Measurements from ENCODE around the gene PKP1. TPM values are rescaled to one million over a fixed set of nuclear protein-coding genes. Genes with fewer than 3 reads are reported as not detected.

The PKP1 gene
- total and polyA plus RNA-seq, 4 experiments from 2014 or later = not detected

DNA sequence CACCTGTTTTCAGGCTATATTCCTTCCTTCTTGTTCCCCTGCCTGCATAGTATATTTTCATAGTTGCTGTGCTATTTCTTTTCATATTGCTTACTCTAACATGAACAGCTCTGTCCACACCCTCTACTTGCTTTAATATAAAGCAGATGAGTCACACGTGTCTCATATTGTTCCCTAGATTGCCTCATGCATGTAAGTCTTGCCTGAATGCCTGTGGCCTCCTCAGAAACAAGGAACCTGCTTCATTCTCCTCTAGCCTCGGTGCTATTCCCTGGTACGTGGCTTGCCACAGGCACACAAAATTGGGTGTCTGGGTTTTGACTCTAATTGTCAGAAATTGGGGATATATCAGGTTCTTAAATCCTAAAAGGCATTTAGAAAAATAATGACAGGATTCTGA is 16.5 kb upstream of the PKP1 start:
- POLR2A ChIA-PET (ENCODE audit: partially characterized antibody) = no interaction called here
- no peak for DNase-seq

DNA sequence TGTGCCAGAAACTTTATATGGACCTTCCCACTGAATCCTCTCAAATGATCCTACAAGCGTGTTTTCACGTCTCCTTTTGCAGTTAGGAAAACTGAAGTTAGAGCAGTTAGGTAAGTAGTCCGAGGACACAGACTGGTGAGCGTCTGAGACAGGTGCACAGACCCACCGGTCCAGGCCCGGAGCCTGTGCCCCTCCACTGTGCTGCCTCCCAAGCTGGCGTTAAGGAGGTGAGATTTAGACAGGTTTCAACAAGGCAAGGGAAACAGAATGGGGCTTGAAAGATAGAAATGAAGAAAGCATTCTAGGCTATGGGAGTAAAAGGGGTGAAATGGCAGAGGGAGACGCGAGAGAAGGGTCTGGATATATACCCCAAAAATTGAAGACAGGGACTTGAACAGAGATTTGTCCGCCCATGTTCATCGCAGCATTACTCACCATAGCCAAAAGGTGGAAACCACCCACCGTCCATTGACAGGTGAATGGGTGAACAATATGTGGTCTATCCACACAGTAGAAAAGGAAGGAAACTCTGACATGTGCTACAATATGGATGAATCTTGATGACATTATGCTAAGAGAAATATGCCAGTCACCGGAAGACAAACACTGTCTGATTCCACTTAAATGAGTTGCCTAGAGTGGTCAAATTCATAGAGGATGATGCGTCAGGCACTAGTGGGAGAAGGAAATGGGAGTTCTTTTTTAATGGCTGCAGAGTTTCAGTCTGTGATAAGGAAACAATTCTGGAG is 15.7 kb upstream of the PKP1 start:
- Histone ChIP-seq H3K4me3 (ENCODE audit: low read length in 2 of 2) (no peak overlapping the region), H3K36me3 (ENCODE audit: insufficient read depth, low read length) (no peaks in the 10 kb centered on the region), H3K9me3 (ENCODE audit: control insufficient read depth in 1 of 2, low read length in 2 of 2) (no peaks in the 10 kb centered on the region), H3K27ac (ENCODE audit: low read depth, low read length) (no peak overlapping the region), H3K27me3 (ENCODE audit: insufficient read depth, low read length) (no peaks in the 10 kb centered on the region), H3K4me1 (ENCODE audit: insufficient read depth, low read length) (no peaks in the 10 kb centered on the region)
- DNase-seq = no peak
- intact Hi-C loops (cut with micrococcal nuclease) = no loop called here
- CTCF ChIA-PET (ENCODE audit: partially characterized antibody) = no interaction called here
- peaks cover 0 to 2% (median 0%) of the 10 kb centered on the region in 4 donors for H3K4me1 Mint-ChIP-seq
- H3K4me3 Mint-ChIP-seq = no peak overlapping the region
- POLR2A ChIA-PET (ENCODE audit: partially characterized antibody) = no interaction called here
- peaks cover 18 to 35% of the 10 kb centered on the region in 2 donors for H3K27me3 Mint-ChIP-seq
- peaks cover 0 to 2% (median 0%) of the 10 kb centered on the region in 8 donors for H3K9me3 Mint-ChIP-seq
- no peaks in the 10 kb centered on the region for H3K36me3 Mint-ChIP-seq
- H3K27ac Mint-ChIP-seq = no peak overlapping the region

More for the DNA sequence above, 16.5 kb upstream of the PKP1 start:
- intact Hi-C loops (cut with micrococcal nuclease) = no loop called here
- CTCF ChIA-PET (ENCODE audit: partially characterized antibody) = no interaction called here
- Mint-ChIP-seq H3K36me3 (no peaks in the 10 kb centered on the region), H3K4me3 (no peak overlapping the region), H3K27me3 (peaks cover 19 to 30% of the 10 kb centered on the region in 2 donors), H3K27ac (no peak overlapping the region), H3K9me3 (peaks cover 0 to 2% (median 0%) of the 10 kb centered on the region in 8 donors), H3K4me1 (peaks cover 0 to 2% (median 0%) of the 10 kb centered on the region in 4 donors)
- H3K9me3 ChIP-seq (ENCODE audit: control insufficient read depth in 1 of 2, low read length in 2 of 2) = no peaks in the 10 kb centered on the region
- H3K4me3 ChIP-seq (ENCODE audit: low read length in 2 of 2) = no peak overlapping the region
- no peaks in the 10 kb centered on the region for H3K4me1 ChIP-seq (ENCODE audit: insufficient read depth, low read length)
- H3K36me3 ChIP-seq (ENCODE audit: insufficient read depth, low read length) = no peaks in the 10 kb centered on the region
- H3K27ac ChIP-seq (ENCODE audit: low read depth, low read length) = no peak overlapping the region
- no peaks in the 10 kb centered on the region for H3K27me3 ChIP-seq (ENCODE audit: insufficient read depth, low read length)

DNA sequence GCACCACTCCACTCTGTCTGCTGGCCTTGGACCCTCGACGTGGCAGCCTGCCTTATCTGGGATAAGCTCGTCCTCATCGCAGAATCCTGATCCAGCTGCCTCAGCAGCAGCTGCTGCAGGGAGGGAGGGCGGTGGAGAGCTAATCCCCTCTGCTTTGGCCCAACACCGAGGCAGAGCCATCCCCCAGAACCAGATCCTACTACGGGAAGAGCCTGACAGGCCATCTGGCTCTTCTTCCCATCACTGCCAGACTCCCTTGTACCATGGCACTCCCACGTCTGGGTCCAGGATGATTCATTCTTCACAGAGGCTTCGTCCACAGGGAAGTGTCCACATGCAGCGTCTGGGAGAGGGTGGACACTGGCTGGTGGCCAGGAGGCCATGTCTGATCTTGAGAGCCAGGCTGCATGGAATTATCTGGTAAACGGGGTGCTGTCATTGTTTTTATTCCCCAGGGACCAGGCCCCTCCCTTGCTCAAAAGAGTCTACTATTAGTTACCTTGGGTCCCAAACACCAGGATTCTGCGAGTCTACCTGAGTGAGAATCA is 14.6 kb upstream of the PKP1 start:
- H3K36me3 Mint-ChIP-seq = no peaks in the 10 kb centered on the region
- no peak overlapping the region for H3K4me3 Mint-ChIP-seq
- H3K27me3 ChIP-seq (ENCODE audit: insufficient read depth, low read length) = no peaks in the 10 kb centered on the region
- no peaks in the 10 kb centered on the region for H3K36me3 ChIP-seq (ENCODE audit: insufficient read depth, low read length)
- POLR2A ChIA-PET (ENCODE audit: partially characterized antibody) = no interaction called here
- DNase-seq = no peak
- CTCF ChIA-PET (ENCODE audit: partially characterized antibody) = no interaction called here
- peaks cover 0 to 2% (median 0%) of the 10 kb centered on the region in 8 donors for H3K9me3 Mint-ChIP-seq
- peaks cover 18 to 31% of the 10 kb centered on the region in 2 donors for H3K27me3 Mint-ChIP-seq
- no peak overlapping the region for H3K27ac ChIP-seq (ENCODE audit: low read depth, low read length)
- intact Hi-C loops (cut with micrococcal nuclease) = no loop called here
- no peaks in the 10 kb centered on the region for H3K9me3 ChIP-seq (ENCODE audit: control insufficient read depth in 1 of 2, low read length in 2 of 2)
- no peaks in the 10 kb centered on the region for H3K4me1 ChIP-seq (ENCODE audit: insufficient read depth, low read length)
- no peak overlapping the region for H3K4me3 ChIP-seq (ENCODE audit: low read length in 2 of 2)
- no peak overlapping the region for H3K27ac Mint-ChIP-seq
- H3K4me1 Mint-ChIP-seq = peaks cover 0 to 2% (median 0%) of the 10 kb centered on the region in 4 donors

DNA sequence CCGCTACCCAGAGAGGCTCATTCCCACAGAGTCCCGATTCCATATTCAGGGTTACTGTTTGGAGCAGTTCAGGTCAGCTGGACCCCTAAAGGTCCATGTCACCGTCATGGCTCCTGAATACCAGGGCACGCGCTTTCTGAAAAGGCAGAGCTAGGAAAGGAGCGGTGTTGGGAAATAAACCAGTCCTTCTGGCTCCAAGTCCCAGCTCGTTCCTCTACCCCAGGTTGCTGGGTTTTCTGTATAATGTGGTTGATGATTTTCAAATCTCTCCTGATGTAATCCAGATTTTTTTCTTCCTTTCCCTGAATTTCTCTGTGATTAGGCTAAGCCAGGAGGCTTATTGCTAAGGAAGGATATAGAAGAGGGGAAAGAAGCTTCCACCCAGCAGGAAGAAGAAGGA is 14.0 kb upstream of the PKP1 start:
- CTCF ChIA-PET (ENCODE audit: partially characterized antibody) = no interaction called here
- intact Hi-C loops (cut with micrococcal nuclease) = no loop called here

DNA sequence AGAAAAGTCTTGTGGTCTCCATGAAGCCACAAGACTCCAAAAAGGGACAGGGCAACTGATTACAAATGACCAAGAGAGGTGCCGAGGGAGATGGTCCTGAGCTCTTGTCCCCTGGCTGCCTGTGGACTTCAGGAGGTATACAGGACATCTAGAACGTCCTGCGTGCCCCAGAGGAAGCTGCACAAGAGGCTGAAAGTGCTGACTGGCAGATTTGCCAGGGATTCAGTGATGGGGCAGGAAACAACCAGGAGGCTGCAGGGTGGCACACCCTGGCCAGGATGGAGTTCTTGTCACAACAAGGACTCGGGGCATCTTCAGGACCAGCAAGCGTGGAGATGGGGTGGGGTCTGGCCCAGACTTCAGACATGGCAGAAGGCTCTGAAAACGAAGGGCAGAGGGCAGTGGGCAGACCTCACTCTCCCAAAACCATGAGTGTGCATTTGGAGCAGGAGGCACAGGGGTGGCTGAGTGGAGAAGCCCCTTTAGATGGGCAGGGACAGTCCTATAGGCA is 13.4 kb upstream of the PKP1 start:
- ChIA-PET POLR2A (ENCODE audit: partially characterized antibody) (no interaction called here), CTCF (ENCODE audit: partially characterized antibody) (no interaction called here)
- DNase-seq = no peak
- Mint-ChIP-seq H3K4me1 (peaks cover 0 to 2% (median 0%) of the 10 kb centered on the region in 4 donors), H3K27me3 (peaks cover 18 to 33% of the 10 kb centered on the region in 2 donors), H3K27ac (no peak overlapping the region), H3K4me3 (no peak overlapping the region), H3K9me3 (peaks cover 0 to 2% (median 0%) of the 10 kb centered on the region in 8 donors), H3K36me3 (no peaks in the 10 kb centered on the region)
- no peak overlapping the region for H3K27ac ChIP-seq (ENCODE audit: low read depth, low read length)
- no peaks in the 10 kb centered on the region for H3K9me3 ChIP-seq (ENCODE audit: control insufficient read depth in 1 of 2, low read length in 2 of 2)
- H3K4me3 ChIP-seq (ENCODE audit: low read length in 2 of 2) = no peak overlapping the region
- no peaks in the 10 kb centered on the region for H3K36me3 ChIP-seq (ENCODE audit: insufficient read depth, low read length)
- H3K4me1 ChIP-seq (ENCODE audit: insufficient read depth, low read length) = no peaks in the 10 kb centered on the region
- H3K27me3 ChIP-seq (ENCODE audit: insufficient read depth, low read length) = no peaks in the 10 kb centered on the region
- intact Hi-C loops (cut with micrococcal nuclease) = no loop called here

More for the DNA sequence above, 14.0 kb upstream of the PKP1 start:
- H3K4me3 ChIP-seq (ENCODE audit: low read length in 2 of 2) = no peak overlapping the region
- no peak for DNase-seq
- Mint-ChIP-seq H3K27me3 (peaks cover 18 to 30% of the 10 kb centered on the region in 2 donors), H3K9me3 (peaks cover 0 to 2% (median 0%) of the 10 kb centered on the region in 8 donors), H3K36me3 (no peaks in the 10 kb centered on the region), H3K4me1 (peaks cover 0 to 2% (median 0%) of the 10 kb centered on the region in 4 donors), H3K27ac (no peak overlapping the region), H3K4me3 (no peak overlapping the region)
- no peaks in the 10 kb centered on the region for H3K4me1 ChIP-seq (ENCODE audit: insufficient read depth, low read length)
- no peaks in the 10 kb centered on the region for H3K27me3 ChIP-seq (ENCODE audit: insufficient read depth, low read length)
- no peaks in the 10 kb centered on the region for H3K9me3 ChIP-seq (ENCODE audit: control insufficient read depth in 1 of 2, low read length in 2 of 2)
- POLR2A ChIA-PET (ENCODE audit: partially characterized antibody) = no interaction called here
- no peaks in the 10 kb centered on the region for H3K36me3 ChIP-seq (ENCODE audit: insufficient read depth, low read length)
- H3K27ac ChIP-seq (ENCODE audit: low read depth, low read length) = no peak overlapping the region

DNA sequence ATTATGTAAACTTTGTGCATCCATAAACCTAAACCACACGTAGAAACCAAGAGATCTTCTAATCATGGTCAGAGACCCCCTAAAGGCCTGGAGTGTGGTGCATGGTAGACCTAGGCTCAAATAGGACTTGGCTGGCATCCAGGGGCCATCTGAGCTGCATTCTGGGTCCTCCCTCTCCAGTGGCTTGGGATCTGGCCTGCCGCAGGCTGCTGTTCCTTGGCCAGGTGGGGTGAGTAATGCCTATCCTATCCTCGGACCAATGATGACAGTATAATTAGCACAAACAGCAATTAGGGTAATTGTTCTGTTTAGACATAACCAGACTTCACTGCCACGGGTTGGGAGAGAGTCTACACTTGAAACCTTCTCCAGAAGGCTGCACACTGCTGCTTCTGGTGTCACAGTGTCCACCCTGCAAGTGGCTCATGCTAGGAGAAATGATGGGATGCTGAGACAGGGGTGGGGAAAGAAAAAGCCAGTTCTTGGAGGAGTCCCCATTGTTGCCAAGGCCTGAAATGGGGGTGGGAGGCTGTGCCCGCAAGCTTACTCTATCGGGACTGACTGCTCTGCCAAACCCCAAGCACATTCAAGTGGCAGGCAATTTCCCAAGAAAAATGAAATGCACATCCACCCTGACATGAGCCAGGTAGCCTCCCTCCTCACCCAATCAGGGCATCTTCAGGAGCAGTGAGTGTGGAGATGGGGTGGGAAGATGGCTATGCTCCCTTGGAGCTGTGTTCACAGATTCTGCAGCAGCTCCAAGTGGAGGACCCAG is 12.5 kb upstream of the PKP1 start:
- no peaks in the 10 kb centered on the region for H3K27me3 ChIP-seq (ENCODE audit: insufficient read depth, low read length)
- peaks cover 0 to 2% (median 0%) of the 10 kb centered on the region in 4 donors for H3K4me1 Mint-ChIP-seq
- H3K27ac ChIP-seq (ENCODE audit: low read depth, low read length) = no peak overlapping the region
- ChIA-PET CTCF (ENCODE audit: partially characterized antibody) (no interaction called here), POLR2A (ENCODE audit: partially characterized antibody) (no interaction called here)
- H3K9me3 ChIP-seq (ENCODE audit: control insufficient read depth in 1 of 2, low read length in 2 of 2) = no peaks in the 10 kb centered on the region
- DNase-seq = no peak
- H3K36me3 ChIP-seq (ENCODE audit: insufficient read depth, low read length) = no peaks in the 10 kb centered on the region
- H3K4me3 Mint-ChIP-seq = no peak overlapping the region
- H3K27me3 Mint-ChIP-seq = peaks cover 14 to 30% of the 10 kb centered on the region in 2 donors
- H3K4me3 ChIP-seq (ENCODE audit: low read length in 2 of 2) = no peak overlapping the region
- H3K4me1 ChIP-seq (ENCODE audit: insufficient read depth, low read length) = no peaks in the 10 kb centered on the region
- H3K36me3 Mint-ChIP-seq = no peaks in the 10 kb centered on the region
- intact Hi-C loops (cut with micrococcal nuclease) = no loop called here
- peaks cover 0 to 2% (median 0%) of the 10 kb centered on the region in 8 donors for H3K9me3 Mint-ChIP-seq
- H3K27ac Mint-ChIP-seq = no peak overlapping the region

DNA sequence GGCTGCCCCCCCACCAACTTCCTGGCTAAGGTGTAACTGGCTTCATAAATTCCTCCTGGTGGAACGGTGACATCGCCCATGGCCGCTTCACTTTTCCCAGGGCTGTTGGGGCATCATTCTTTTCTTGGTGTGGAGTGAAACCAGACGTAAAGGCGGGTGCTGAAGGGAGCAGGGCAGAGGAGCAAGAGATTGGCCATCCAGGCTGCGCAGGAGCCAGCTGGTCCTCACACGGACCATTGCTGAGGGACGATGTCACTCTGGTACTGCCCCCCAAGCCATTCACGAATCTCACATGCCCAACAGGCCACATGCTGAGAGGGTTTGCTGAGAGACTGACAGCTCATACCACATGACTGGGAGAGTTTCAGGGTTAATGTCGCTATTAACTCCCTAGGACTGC is 10.5 kb upstream of the PKP1 start:
- Histone ChIP-seq H3K4me1 (ENCODE audit: insufficient read depth, low read length) (no peaks in the 10 kb centered on the region), H3K27ac (ENCODE audit: low read depth, low read length) (no peak overlapping the region), H3K27me3 (ENCODE audit: insufficient read depth, low read length) (no peaks in the 10 kb centered on the region), H3K9me3 (ENCODE audit: control insufficient read depth in 1 of 2, low read length in 2 of 2) (no peaks in the 10 kb centered on the region), H3K4me3 (ENCODE audit: low read length in 2 of 2) (no peak overlapping the region), H3K36me3 (ENCODE audit: insufficient read depth, low read length) (no peaks in the 10 kb centered on the region)
- H3K4me3 Mint-ChIP-seq = no peak overlapping the region
- no peaks in the 10 kb centered on the region for H3K4me1 Mint-ChIP-seq
- no peak for DNase-seq
- no peak overlapping the region for H3K27ac Mint-ChIP-seq
- no peaks in the 10 kb centered on the region for H3K36me3 Mint-ChIP-seq
- intact Hi-C loops (cut with micrococcal nuclease) = no loop called here
- H3K9me3 Mint-ChIP-seq = no peaks in the 10 kb centered on the region
- CTCF ChIA-PET (ENCODE audit: partially characterized antibody) = interaction anchor here (0.8 kb wide), 1 partner anchor 18 kb away, joined by 3 read pairs; no protein-coding TSS in a partner anchor
- H3K27me3 Mint-ChIP-seq = peaks cover 13 to 22% of the 10 kb centered on the region in 2 donors
- POLR2A ChIA-PET (ENCODE audit: partially characterized antibody) = no interaction called here

All from CD4-positive, alpha-beta memory T cell (primary cell).